Measurements from ENCODE around the gene CD74.

DNA sequence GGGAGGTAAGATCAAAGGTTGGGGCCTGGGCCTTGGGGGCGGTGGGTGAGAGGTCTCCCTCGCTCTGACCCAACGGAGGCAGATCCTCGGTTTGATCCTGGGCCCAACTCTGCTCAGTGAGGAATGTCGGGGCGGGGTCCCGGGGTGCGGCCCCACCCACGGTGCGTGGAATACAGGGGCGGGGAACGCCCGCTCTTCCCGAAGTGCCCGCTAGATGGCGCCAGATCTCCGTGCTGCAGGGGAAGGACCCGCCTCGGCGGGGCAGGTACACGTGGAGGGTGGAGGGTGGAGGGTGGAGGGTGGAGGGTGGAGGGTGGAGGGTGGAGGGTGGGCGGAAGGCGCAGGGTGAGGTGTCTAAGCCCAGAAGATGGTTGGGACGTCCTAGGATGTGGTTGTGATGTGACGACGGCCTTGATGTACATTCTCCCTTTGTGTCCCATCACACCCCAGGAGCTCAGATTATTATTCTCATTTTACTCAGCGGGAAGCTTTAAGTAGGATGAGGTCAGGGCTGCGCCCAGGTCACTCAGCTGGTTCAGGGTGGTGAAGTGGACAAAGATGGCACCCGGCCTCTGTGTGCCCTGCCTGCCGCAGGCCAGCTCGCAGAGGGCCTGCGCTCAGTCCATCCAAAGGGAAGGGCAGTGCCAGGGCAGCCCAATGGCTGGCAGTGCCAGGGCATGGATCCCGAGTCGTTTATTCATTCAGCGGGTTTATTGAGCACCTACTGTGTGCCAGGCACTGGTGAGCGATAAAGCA, 46.3 kb upstream of the CD74 start:
- TF ChIP-seq POLR2AphosphoS5 (IDR thresholded peaks at IDR 0.05) (no peak), TAF1 (IDR thresholded peaks at IDR 0.05; ENCODE audit: low read depth) (no peak), EZH2 (IDR thresholded peaks at IDR 0.05; ENCODE audit: borderline replicate concordance, insufficient read depth, low read length, poor library complexity, severe bottlenecking) (no peak), EP300 (conservative IDR thresholded peaks at IDR 0.05; ENCODE audit: poor library complexity, severe bottlenecking) (no peak), SMC3 (conservative IDR thresholded peaks at IDR 0.05; ENCODE audit: poor library complexity) (peak; percentile 70), REST (IDR thresholded peaks at IDR 0.05; ENCODE audit: borderline replicate concordance) (no peak), RAD21 (conservative IDR thresholded peaks at IDR 0.05) (peak; percentile 82)
- TF ChIP-seq, protein P1, sequence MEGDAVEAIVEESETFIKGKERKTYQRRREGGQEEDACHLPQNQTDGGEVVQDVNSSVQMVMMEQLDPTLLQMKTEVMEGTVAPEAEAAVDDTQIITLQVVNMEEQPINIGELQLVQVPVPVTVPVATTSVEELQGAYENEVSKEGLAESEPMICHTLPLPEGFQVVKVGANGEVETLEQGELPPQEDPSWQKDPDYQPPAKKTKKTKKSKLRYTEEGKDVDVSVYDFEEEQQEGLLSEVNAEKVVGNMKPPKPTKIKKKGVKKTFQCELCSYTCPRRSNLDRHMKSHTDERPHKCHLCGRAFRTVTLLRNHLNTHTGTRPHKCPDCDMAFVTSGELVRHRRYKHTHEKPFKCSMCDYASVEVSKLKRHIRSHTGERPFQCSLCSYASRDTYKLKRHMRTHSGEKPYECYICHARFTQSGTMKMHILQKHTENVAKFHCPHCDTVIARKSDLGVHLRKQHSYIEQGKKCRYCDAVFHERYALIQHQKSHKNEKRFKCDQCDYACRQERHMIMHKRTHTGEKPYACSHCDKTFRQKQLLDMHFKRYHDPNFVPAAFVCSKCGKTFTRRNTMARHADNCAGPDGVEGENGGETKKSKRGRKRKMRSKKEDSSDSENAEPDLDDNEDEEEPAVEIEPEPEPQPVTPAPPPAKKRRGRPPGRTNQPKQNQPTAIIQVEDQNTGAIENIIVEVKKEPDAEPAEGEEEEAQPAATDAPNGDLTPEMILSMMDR (IDR thresholded peaks at IDR 0.05; ENCODE audit: poor library complexity, severe bottlenecking), result peak; percentile 74

Measured in neural cell (in vitro differentiated cells).